Measurements from ENCODE around the gene LY6G5B. TPM values are rescaled to one million over a fixed set of nuclear protein-coding genes. Genes with fewer than 3 reads are reported as not detected.
A peak's percentile ranks its signal among the peaks of the same experiment; 100 is the strongest.

The LY6G5B gene
- total RNA-seq, 1 experiment from 2014 or later: 2.0 TPM

GRCh38 chr6:31660381-31661261, 9.2 kb upstream of the LY6G5B start, which contains the start of gene C6orf47:
Gene C6orf47 (minus strand): TSS chr6:31660778. CDS start chr6:31659947, 831 bp downstream.
- in situ Hi-C loops (cut with HindIII; ENCODE audit: low sequenced_read_pairs): no loop called here
- peak; percentile 87 for DNase-seq (ENCODE audit: low spot score)

- no peak for DNase-seq (ENCODE audit: low spot score)
- in situ Hi-C loops (cut with HindIII; ENCODE audit: low sequenced_read_pairs): no loop called here
These were observed 8.3 kb upstream of the LY6G5B start for GRCh38 chr6:31661262-31662123.

- no peak for DNase-seq (ENCODE audit: low spot score)
- in situ Hi-C loops (cut with HindIII; ENCODE audit: low sequenced_read_pairs): no loop called here
These were observed 7.6 kb upstream of the LY6G5B start for GRCh38 chr6:31662124-31662723.

GRCh38 chr6:31663126-31663960, 6.4 kb upstream of the LY6G5B start:
- DNase-seq (ENCODE audit: low spot score): no peak
- in situ Hi-C loops (cut with HindIII; ENCODE audit: low sequenced_read_pairs): no loop called here

DNA sequence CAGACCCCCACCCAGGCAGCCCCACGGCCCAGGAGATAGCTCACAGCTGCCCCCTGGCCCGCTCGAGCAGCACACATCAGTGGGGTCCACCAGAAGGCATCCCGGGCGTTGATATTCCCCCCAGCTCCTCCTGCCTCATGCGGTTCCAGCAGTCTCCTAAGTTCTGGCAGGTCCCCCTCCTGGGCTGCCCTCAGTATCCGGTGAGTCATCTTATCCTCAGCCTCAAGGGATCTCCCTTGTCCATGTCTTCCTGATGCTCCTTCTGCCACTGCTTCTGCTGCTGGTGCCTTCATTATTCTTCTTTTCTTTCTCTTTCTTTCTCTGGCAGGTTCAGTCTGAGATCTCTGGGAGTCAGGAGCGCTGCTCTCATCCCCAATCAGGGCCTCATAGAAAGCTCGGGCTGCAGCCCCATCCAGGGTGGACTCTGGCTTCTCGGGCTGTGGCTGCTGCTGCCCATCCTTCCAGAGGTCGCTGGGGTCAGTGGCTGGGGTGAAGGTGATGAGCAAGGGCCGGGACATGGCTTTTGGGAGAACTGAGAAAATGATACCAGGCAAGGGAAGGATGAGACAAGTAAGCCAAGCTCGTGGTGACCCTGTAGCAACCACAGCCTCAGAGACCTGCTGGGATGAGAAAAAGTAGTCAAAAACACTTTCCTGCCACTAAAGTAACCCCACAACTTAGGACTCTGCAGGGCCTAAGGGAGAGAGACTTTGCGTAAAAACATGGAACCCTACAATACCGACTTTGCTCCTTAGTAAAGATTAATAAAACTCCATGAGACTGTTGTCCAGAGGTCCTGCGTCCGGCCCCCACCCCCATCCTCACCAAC, 5.6 kb upstream of the LY6G5B start:
- no peak for DNase-seq (ENCODE audit: low spot score)
- in situ Hi-C loops (cut with HindIII; ENCODE audit: low sequenced_read_pairs): no loop called here

GRCh38 chr6:31664790-31665500, 4.8 kb upstream of the LY6G5B start, which contains the start of gene GPANK1:
Gene GPANK1 (minus strand): TSS chr6:31664997. CDS start chr6:31664478, 519 bp downstream.
- peak; percentile 98 for DNase-seq (ENCODE audit: low spot score)
- in situ Hi-C loops (cut with HindIII; ENCODE audit: low sequenced_read_pairs): no loop called here

- peak; percentile 99 for DNase-seq (ENCODE audit: low spot score)
- in situ Hi-C loops (cut with HindIII; ENCODE audit: low sequenced_read_pairs): no loop called here
These were observed 4.1 kb upstream of the LY6G5B start, which contains the start of gene CSNK2B for GRCh38 chr6:31665501-31666336. Gene CSNK2B (plus strand): TSS chr6:31666080. CDS start chr6:31666832, 752 bp downstream.

- in situ Hi-C loops (cut with HindIII; ENCODE audit: low sequenced_read_pairs): no loop called here
- DNase-seq (ENCODE audit: low spot score): no peak
These were observed 3.3 kb upstream of the LY6G5B start for GRCh38 chr6:31666337-31666965.

GRCh38 chr6:31676322-31676903, 6.6 kb downstream of the LY6G5B start:
- no peak for DNase-seq (ENCODE audit: low spot score)
- in situ Hi-C loops (cut with HindIII; ENCODE audit: low sequenced_read_pairs): no loop called here

- in situ Hi-C loops (cut with HindIII; ENCODE audit: low sequenced_read_pairs): no loop called here
- DNase-seq (ENCODE audit: low spot score): no peak
These were observed 7.1 kb downstream of the LY6G5B start for GRCh38 chr6:31676904-31677303.

DNA sequence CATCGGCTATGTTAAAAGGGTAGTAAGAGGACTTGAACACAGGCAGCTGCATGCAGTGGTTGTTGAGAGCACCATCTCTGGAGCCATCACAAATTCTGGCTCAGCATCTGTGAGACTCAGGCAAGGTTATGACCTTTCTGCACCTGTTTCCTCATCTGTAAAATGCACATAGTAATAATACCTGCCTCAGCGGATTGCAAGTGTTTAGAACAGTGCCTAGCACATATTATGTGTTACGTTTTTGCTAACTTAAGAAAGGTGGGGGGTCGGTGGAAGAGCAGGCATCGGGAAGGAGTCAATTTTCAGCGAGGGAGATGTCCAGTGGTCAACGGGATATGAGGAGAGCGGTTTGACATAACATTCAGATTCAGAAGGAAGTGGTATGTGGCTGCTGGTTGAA, 8.2 kb downstream of the LY6G5B start:
- in situ Hi-C loops (cut with HindIII; ENCODE audit: low sequenced_read_pairs): no loop called here
- no peak for DNase-seq (ENCODE audit: low spot score)

GRCh38 chr6:31680226-31681134, 10.7 kb downstream of the LY6G5B start, which contains the start of gene LY6G5C:
Gene LY6G5C (minus strand): TSS chr6:31681067. CDS start chr6:31680373, 694 bp downstream.
- in situ Hi-C loops (cut with HindIII; ENCODE audit: low sequenced_read_pairs): no loop called here
- peak; percentile 88 for DNase-seq (ENCODE audit: low spot score)

GRCh38 chr6:31681135-31681671, 11.4 kb downstream of the LY6G5B start:
- no peak for DNase-seq (ENCODE audit: low spot score)
- in situ Hi-C loops (cut with HindIII; ENCODE audit: low sequenced_read_pairs): no loop called here

- DNase-seq (ENCODE audit: low spot score): no peak
- in situ Hi-C loops (cut with HindIII; ENCODE audit: low sequenced_read_pairs): no loop called here
These were observed 13.8 kb downstream of the LY6G5B start for GRCh38 chr6:31683591-31683990.
